HepG2 (cell line): ENCODE measurements around the gene DNAJC8. TPM values are rescaled to one million over a fixed set of nuclear protein-coding genes. Genes with fewer than 3 reads are reported as not detected.

ENCODE experiments used
- ATF7-NPFF ChIP-seq: sonication (generic); formaldehyde crosslinking; IDR thresholded peaks from 2 replicates; pipeline ENCODE4 v1.8.1; 2023; ENCODE audit warnings: mild to moderate bottlenecking, low read depth, missing genetic modification reagents, moderate library complexity
- KDM2A ChIP-seq: sonication (generic); formaldehyde crosslinking; IDR thresholded peaks from 2 replicates; pipeline ENCODE4 v1.4.0; 2020; ENCODE audit warnings: low read depth, missing genetic modification reagents, borderline replicate concordance
- NONO ChIP-seq, 2 experiments: fragments of 450-650 bp in 1 of 2; sonication (generic) in 1 of 2; formaldehyde crosslinking in 1 of 2; IDR thresholded peaks in 1 of 2; conservative IDR thresholded peaks in 1 of 2; 2 replicates each; pipeline versions ENCODE4 v1.6.1 to v1.8.0; 2017 to 2022; ENCODE audit warnings: mild to moderate bottlenecking in 1 of 2, missing genetic modification reagents in 1 of 2, moderate library complexity in 1 of 2
- ZFYVE20 ChIP-seq: sonication (generic); formaldehyde crosslinking; IDR thresholded peaks from 2 replicates; pipeline ENCODE4 v1.8.0; 2023; ENCODE audit warnings: low read depth, mild to moderate bottlenecking, moderate library complexity, missing genetic modification reagents, borderline replicate concordance
- ZNF101 ChIP-seq: sonication (generic); formaldehyde crosslinking; IDR thresholded peaks from 2 replicates; pipeline ENCODE4 v1.4.0; 2020; ENCODE audit warnings: mild to moderate bottlenecking, low read depth, missing genetic modification reagents, borderline replicate concordance
- ZNF296 ChIP-seq: sonication (generic); formaldehyde crosslinking; conservative IDR thresholded peaks from 2 replicates; pipeline ENCODE4 v1.5.0; 2020; ENCODE audit warnings: mild to moderate bottlenecking, missing genetic modification reagents
- ZNF354B ChIP-seq: sonication (generic); formaldehyde crosslinking; IDR thresholded peaks from 2 replicates; pipeline ENCODE4 v1.8.0; 2022; ENCODE audit warnings: mild to moderate bottlenecking, missing genetic modification reagents
- ZSCAN31 ChIP-seq: sonication (generic); formaldehyde crosslinking; IDR thresholded peaks from 2 replicates; pipeline ENCODE4 v1.5.0; 2020; ENCODE audit warnings: low read depth, mild to moderate bottlenecking, missing genetic modification reagents
- polyA plus RNA-seq, 8 experiments: library from polyadenylated mRNA; depleted of rRNA in 3 of 8; stranded (reverse) in 7 of 8; unstranded in 1 of 8; fragments of >200 nt; fragmentation: Illumina TruSeq in 4 of 8; extraction: Trizol in 4 of 8; gene quantifications; 2 replicates each; pipeline versions ENCODE4 v1.2.1 to v1.2.3, GENCODE V29; 2011 to 2016; ENCODE audit warnings: low read depth in 4 of 8, missing spikeins in 1 of 8, mixed read lengths in 1 of 8; ENCODE audit not compliant: insufficient read depth in 1 of 8
- total RNA-seq, 5 experiments: library from RNA; depleted of rRNA; stranded (reverse); fragments of >200 nt; fragmentation: Illumina TruSeq; extraction: Trizol; gene quantifications; 2 replicates each; pipeline ENCODE4 v1.2.3, GENCODE V29; 2016; ENCODE audit warnings: low read depth in 1 of 5
- TF ChIP-seq, protein P1 (sequence below): sonication (generic); formaldehyde crosslinking; IDR thresholded peaks from 2 replicates; pipeline ENCODE4 v1.4.0; 2020; ENCODE audit warnings: mild to moderate bottlenecking, missing genetic modification reagents
- TF ChIP-seq, protein P2 (sequence below): sonication (generic); formaldehyde crosslinking; IDR thresholded peaks from 2 replicates; pipeline ENCODE4 v1.4.0; 2020; ENCODE audit warnings: missing genetic modification reagents, borderline replicate concordance
- TF ChIP-seq, protein P3 (sequence below): sonication (generic); formaldehyde crosslinking; IDR thresholded peaks from 2 replicates; pipeline ENCODE4 v1.5.0; 2020; ENCODE audit warnings: missing genetic modification reagents

DNAJC8 gene
- total and polyA plus RNA-seq, 2 of the 13 experiments (the other 11 are each of a cell fraction or from before 2014, with no cell fraction given): 54.5 to 126 TPM

DNA sequence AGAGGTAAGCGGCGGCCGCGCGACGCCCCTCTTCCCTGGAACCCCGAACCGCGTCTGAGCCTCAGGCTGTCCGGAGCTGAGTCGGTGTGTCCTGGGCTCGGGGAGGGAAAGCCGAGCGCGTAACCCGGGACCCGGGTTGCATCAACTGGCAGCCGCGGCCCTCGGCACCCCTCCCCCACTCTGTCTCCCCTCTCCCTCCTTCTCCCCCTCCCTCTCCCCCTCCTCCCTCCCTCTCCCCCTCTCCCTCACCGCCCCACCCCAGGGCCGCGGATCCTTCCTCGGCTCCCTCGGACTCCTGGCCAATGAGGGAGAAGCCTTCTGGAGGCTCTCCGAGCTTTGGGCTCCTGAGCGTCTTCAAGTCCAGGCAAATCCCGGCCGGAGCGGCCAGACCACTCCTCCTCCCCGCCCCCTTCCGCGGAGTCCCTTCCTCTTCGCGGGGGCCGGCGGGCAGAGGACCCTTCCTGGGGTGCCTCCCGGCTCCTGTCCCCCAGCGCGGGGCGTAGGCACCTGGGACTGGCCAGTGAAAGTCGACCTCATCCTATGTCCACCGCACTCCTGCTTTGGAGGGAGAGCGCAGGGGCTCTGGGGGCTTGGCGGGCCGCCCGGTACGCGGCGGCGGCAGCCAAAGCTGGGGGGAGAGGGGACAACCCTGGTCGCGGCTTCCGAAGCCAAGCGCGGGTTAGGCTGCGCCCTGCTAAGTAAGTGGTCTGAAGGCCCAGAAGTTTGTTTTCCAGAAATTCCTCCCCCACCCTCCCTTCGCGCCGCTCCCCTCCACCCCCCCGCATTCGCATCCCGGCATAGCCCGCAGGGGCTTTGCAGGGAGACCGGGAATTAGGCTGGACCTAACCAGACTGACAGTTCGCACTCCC, 27.3 kb upstream of the DNAJC8 start (continued):
- TF ChIP-seq, protein P1, sequence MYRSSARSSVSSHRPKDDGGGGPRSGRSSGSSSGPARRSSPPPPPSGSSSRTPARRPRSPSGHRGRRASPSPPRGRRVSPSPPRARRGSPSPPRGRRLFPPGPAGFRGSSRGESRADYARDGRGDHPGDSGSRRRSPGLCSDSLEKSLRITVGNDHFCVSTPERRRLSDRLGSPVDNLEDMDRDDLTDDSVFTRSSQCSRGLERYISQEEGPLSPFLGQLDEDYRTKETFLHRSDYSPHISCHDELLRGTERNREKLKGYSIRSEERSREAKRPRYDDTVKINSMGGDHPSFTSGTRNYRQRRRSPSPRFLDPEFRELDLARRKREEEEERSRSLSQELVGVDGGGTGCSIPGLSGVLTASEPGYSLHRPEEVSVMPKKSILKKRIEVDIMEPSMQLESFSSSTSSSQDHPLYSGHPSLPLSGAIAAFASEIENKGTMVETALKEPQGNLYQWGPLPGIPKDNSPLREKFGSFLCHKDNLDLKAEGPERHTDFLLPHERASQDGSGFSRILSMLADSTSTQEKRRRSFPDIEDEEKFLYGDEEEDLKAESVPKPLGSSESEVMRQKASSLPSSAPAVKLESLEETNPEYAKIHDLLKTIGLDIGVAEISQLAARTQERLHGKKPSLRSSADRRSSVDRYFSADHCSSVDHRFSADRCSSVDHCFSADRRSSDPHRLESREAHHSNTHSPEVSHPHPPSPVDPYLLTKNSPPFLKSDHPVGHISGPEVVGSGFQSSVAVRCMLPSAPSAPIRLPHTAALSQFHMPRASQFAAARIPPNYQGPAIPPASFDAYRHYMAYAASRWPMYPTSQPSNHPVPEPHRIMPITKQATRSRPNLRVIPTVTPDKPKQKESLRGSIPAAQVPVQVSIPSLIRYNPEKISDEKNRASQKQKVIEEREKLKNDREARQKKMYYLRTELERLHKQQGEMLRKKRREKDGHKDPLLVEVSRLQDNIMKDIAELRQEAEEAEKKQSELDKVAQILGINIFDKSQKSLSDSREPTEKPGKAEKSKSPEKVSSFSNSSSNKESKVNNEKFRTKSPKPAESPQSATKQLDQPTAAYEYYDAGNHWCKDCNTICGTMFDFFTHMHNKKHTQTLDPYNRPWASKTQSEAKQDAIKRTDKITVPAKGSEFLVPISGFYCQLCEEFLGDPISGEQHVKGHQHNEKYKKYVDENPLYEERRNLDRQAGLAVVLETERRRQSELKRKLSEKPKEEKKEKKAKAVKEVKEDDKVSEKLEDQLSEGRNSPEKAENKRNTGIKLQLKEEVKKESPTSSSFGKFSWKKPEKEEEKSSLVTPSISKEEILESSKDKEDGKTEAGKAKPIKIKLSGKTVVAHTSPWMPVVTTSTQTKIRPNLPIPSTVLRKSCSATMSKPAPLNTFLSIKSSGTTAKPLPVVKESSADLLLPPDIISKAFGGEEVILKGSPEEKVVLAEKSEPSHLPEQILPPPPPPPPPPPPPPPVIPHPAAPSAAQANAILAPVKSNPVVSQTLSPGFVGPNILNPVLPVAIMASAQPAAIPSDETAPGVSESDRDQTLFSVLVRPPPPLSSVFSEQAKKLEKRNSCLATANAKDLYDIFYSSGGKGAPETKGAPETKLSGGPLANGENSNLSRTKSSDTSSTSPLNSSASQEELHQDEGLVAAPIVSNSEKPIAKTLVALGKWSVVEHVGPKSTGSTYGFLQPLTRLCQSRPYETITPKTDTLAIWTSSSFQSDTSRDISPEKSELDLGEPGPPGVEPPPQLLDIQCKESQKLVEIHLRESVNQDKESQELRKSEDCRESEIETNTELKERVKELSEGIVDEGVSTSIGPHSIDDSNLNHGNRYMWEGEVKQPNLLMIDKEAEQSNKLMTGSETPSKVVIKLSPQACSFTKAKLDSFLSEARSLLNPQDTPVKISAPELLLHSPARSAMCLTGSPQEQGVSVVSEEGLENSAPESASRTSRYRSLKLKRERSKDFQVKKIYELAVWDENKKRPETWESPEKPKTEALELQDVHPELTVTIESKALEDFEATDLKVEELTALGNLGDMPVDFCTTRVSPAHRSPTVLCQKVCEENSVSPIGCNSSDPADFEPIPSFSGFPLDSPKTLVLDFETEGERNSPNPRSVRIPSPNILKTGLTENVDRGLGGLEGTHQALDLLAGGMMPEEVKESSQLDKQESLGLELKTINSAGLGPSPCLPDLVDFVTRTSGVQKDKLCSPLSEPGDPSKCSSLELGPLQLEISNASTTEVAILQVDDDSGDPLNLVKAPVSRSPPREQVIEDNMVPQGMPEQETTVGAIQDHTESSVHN (CRISPR knock-in tag): no peak
- no peak; the same call in 1 of the 2 replicates for TF ChIP-seq ZNF296
- TF ChIP-seq KDM2A: 0 out of 2 replicates have a peak, but pooled peaks have one; percentile 14
- TF ChIP-seq ZNF101 (CRISPR knock-in tag): no peak
- no peak for TF ChIP-seq ZFYVE20 (CRISPR knock-in tag)
- TF ChIP-seq ZSCAN31 (CRISPR knock-in tag): no peak
- TF ChIP-seq ZNF354B (CRISPR knock-in tag): no peak
- no peak for TF ChIP-seq NONO (IDR thresholded peaks at IDR 0.05)
- TF ChIP-seq NONO (CRISPR knock-in tag; conservative IDR thresholded peaks at IDR 0.05): no peak
- TF ChIP-seq, protein P2, sequence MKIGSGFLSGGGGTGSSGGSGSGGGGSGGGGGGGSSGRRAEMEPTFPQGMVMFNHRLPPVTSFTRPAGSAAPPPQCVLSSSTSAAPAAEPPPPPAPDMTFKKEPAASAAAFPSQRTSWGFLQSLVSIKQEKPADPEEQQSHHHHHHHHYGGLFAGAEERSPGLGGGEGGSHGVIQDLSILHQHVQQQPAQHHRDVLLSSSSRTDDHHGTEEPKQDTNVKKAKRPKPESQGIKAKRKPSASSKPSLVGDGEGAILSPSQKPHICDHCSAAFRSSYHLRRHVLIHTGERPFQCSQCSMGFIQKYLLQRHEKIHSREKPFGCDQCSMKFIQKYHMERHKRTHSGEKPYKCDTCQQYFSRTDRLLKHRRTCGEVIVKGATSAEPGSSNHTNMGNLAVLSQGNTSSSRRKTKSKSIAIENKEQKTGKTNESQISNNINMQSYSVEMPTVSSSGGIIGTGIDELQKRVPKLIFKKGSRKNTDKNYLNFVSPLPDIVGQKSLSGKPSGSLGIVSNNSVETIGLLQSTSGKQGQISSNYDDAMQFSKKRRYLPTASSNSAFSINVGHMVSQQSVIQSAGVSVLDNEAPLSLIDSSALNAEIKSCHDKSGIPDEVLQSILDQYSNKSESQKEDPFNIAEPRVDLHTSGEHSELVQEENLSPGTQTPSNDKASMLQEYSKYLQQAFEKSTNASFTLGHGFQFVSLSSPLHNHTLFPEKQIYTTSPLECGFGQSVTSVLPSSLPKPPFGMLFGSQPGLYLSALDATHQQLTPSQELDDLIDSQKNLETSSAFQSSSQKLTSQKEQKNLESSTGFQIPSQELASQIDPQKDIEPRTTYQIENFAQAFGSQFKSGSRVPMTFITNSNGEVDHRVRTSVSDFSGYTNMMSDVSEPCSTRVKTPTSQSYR (CRISPR knock-in tag): peak; percentile 78; the same call in 1 of the 2 replicates
- TF ChIP-seq ATF7-NPFF (CRISPR knock-in tag): 0 out of 2 replicates have a peak, but pooled peaks have one; percentile 16
- TF ChIP-seq, protein P3, sequence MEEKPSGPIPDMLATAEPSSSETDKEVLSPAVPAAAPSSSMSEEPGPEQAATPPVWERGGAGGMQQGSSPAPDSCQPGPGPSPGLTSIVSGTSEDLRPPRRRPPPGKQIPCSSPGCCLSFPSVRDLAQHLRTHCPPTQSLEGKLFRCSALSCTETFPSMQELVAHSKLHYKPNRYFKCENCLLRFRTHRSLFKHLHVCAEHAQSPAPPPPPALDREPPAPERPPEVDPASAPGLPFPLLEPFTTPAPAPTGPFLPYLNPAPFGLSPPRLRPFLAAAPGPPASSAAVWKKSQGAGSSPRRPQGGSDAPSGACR (CRISPR knock-in tag): 0 out of 2 replicates have a peak, but pooled peaks have one; percentile 11
